SU-DHL-6 (cell line): ENCODE data around the gene SLC38A6.

Source experiments
- H2AFZ ChIP-seq: fragments of 200-600 bp; sonication (generic); 2 replicates; pipeline ENCODE4 v1.6.1; 2014; ENCODE audit warnings: low read depth, mild to moderate bottlenecking, moderate library complexity, mixed read lengths, antibody characterized with exemption, low read length; ENCODE audit not compliant: severe bottlenecking
- H3F3A ChIP-seq: fragments of 200-600 bp; shearing (Covaris generic); 2 replicates; pipeline ENCODE4 v1.6.0; 2016; ENCODE audit warnings: antibody characterized with exemption, mild to moderate bottlenecking; ENCODE audit not compliant: insufficient read depth
- H3K27ac ChIP-seq: fragments of 200-600 bp; sonication (generic); 2 replicates; pipeline ENCODE4 v1.5.1; 2016; ENCODE audit warnings: low read depth, mild to moderate bottlenecking, low read length, moderate library complexity, mixed read lengths
- H3K27me3 ChIP-seq: fragments of 200-600 bp; sonication (generic), shearing (Covaris generic); 2 replicates; pipeline ENCODE4 v1.6.0; 2014; ENCODE audit warnings: mild to moderate bottlenecking, low read length
- H3K36me3 ChIP-seq: fragments of 200-600 bp; sonication (generic); 2 replicates; pipeline ENCODE4 v1.6.1; 2014; ENCODE audit warnings: mild to moderate bottlenecking, low read length, mixed read lengths
- H3K4me2 ChIP-seq: fragments of 300-600, 200-600 bp; shearing (Covaris generic), sonication (generic); 2 replicates; pipeline ENCODE4 v1.6.0; 2014; ENCODE audit warnings: low read length, low read depth, mild to moderate bottlenecking; ENCODE audit not compliant: poor library complexity, severe bottlenecking
- H3K4me3 ChIP-seq: fragments of 200-600 bp; sonication (generic); 2 replicates; pipeline ENCODE4 v1.5.1; 2014; ENCODE audit warnings: antibody characterized with exemption, low read length, mild to moderate bottlenecking, mixed read lengths; ENCODE audit not compliant: insufficient read depth, poor library complexity, severe bottlenecking
- H3K79me2 ChIP-seq: fragments of 200-600 bp; sonication (generic); 2 replicates; pipeline ENCODE4 v1.6.1; 2014; ENCODE audit warnings: mild to moderate bottlenecking, low read length, moderate library complexity; ENCODE audit not compliant: insufficient read depth
- H3K9ac ChIP-seq: fragments of 200-600 bp; sonication (generic); 2 replicates; pipeline ENCODE4 v1.7.0; 2014; ENCODE audit warnings: mild to moderate bottlenecking, low read length
- H3K9me2 ChIP-seq: fragments of 200-600 bp; sonication (generic); replicated peaks from 2 replicates; pipeline ENCODE4 v1.6.1; 2014; ENCODE audit warnings: low read length; ENCODE audit not compliant: insufficient read depth
- H3K9me3 ChIP-seq: fragments of 200-600 bp; sonication (generic); 2 replicates; pipeline ENCODE4 v1.6.1; 2014; ENCODE audit warnings: low read length, mixed read lengths; ENCODE audit not compliant: insufficient read depth
- H4K20me1 ChIP-seq: fragments of 200-600 bp; sonication (generic); 2 replicates; pipeline ENCODE4 v1.6.1; 2014; ENCODE audit warnings: low read depth, mild to moderate bottlenecking, antibody characterized with exemption, low read length, moderate library complexity, mixed read lengths
- EZH2phosphoT487 ChIP-seq: fragments of 200-600 bp; sonication (generic), shearing (Covaris generic); conservative IDR thresholded peaks from 2 replicates; pipeline ENCODE4 v1.6.1; 2018; ENCODE audit warnings: mild to moderate bottlenecking, antibody characterized with exemption, low read length, moderate library complexity, mixed read lengths
- TF ChIP-seq, protein P1 (sequence below): fragments of 200-600 bp; sonication (generic); IDR thresholded peaks from one replicate; pipeline ENCODE4 v1.5.1; 2017; ENCODE audit warnings: antibody characterized with exemption, mild to moderate bottlenecking, low read length, moderate library complexity; ENCODE audit not compliant: insufficient read depth, poor library complexity, severe bottlenecking

Gene SLC38A6

DNA sequence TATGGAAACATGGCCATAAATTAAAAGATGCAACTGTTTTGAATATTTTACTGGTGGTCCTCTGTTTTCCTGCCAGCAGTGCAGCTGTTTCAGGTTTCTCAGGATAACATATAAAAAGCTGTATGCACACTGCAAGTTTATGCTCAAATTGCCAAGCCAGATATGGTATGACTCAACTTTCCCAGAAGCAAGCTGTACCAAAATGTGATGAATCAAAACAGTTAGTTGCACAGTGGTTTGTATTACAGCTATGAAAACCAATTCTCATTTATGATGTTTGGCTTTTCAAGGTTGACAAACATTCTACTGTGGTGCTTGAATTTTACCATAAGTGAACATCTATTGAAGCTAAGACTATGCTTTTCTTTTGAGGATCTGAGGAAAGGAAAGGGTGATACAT, 15.6 kb upstream of the SLC38A6 start:
- H3K27me3 ChIP-seq: no peaks in the 10 kb centered on the region
- no peaks in the 10 kb centered on the region for H4K20me1 ChIP-seq
- H3K4me2 ChIP-seq: no peak overlapping the region
- H3K4me3 ChIP-seq: no peak overlapping the region
- H3K9ac ChIP-seq: no peak overlapping the region
- no peaks in the 10 kb centered on the region; the same call in 1 of the 2 replicates for H3F3A ChIP-seq
- H2AFZ ChIP-seq: no peak overlapping the region
- H3K9me2 ChIP-seq: no peaks in the 10 kb centered on the region
- H3K27ac ChIP-seq: no peak overlapping the region
- no peaks in the 10 kb centered on the region for H3K9me3 ChIP-seq
- no peaks in the 10 kb centered on the region for H3K79me2 ChIP-seq
- TF ChIP-seq, protein P1, sequence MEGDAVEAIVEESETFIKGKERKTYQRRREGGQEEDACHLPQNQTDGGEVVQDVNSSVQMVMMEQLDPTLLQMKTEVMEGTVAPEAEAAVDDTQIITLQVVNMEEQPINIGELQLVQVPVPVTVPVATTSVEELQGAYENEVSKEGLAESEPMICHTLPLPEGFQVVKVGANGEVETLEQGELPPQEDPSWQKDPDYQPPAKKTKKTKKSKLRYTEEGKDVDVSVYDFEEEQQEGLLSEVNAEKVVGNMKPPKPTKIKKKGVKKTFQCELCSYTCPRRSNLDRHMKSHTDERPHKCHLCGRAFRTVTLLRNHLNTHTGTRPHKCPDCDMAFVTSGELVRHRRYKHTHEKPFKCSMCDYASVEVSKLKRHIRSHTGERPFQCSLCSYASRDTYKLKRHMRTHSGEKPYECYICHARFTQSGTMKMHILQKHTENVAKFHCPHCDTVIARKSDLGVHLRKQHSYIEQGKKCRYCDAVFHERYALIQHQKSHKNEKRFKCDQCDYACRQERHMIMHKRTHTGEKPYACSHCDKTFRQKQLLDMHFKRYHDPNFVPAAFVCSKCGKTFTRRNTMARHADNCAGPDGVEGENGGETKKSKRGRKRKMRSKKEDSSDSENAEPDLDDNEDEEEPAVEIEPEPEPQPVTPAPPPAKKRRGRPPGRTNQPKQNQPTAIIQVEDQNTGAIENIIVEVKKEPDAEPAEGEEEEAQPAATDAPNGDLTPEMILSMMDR: no peak
- no peak for TF ChIP-seq EZH2phosphoT487
- no peaks in the 10 kb centered on the region for H3K36me3 ChIP-seq

DNA sequence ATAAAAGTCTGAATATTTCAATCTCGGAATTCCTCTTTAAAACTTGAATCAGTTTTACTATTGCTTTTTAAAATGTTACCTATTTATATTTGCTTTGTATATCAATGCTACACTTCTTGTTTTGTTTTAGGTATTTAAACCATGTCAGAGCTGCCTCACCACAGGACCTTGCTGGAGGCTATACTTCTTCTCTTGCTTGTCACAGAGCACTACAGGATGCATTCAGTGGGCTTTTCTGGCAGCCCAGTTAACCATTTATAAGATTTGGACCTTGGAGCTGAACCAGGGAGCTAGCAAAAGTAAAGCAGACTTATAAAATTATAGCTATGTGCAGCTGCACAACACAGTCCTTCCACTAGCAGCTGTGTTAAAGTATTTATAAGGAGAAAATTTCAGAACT, 12.9 kb upstream of the SLC38A6 start:
- Histone ChIP-seq H3K9ac (no peak overlapping the region), H3K9me2 (no peaks in the 10 kb centered on the region), H3K4me2 (no peak overlapping the region), H3K27me3 (no peaks in the 10 kb centered on the region), H3K4me3 (no peak overlapping the region), H2AFZ (no peak overlapping the region), H3K27ac (no peak overlapping the region), H3K36me3 (no peaks in the 10 kb centered on the region), H4K20me1 (no peaks in the 10 kb centered on the region), H3F3A (no peaks in the 10 kb centered on the region; the same call in 1 of the 2 replicates), H3K9me3 (no peaks in the 10 kb centered on the region), H3K79me2 (no peaks in the 10 kb centered on the region)
- TF ChIP-seq, protein P1: no peak
- TF ChIP-seq EZH2phosphoT487: no peak

DNA sequence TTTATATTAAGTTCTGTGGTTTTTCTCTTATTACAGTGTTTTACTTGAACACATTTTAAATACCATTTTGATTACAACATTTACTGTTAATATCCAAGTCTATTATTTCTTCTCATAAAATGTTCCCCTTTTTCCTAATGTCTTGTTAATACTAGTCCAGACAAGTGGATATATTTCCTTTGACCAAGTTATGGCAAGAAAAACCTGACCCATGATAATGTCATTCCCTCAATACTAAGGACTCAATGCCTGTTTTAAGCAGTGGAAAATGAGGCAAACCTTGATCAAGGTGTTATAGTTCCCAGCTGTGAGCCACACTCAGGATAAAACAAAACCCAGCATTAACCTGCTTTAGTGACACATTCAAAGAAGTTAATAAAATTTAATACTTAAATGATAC, 12.4 kb upstream of the SLC38A6 start:
- H3K79me2 ChIP-seq: no peaks in the 10 kb centered on the region
- H3K4me3 ChIP-seq: no peak overlapping the region
- H3K9me2 ChIP-seq: no peaks in the 10 kb centered on the region
- TF ChIP-seq EZH2phosphoT487: no peak
- TF ChIP-seq, protein P1: no peak
- no peaks in the 10 kb centered on the region for H3K36me3 ChIP-seq
- H2AFZ ChIP-seq: no peak overlapping the region
- H3K27me3 ChIP-seq: no peaks in the 10 kb centered on the region
- H4K20me1 ChIP-seq: no peaks in the 10 kb centered on the region
- no peaks in the 10 kb centered on the region for H3K9me3 ChIP-seq
- no peak overlapping the region for H3K4me2 ChIP-seq
- H3K27ac ChIP-seq: no peak overlapping the region
- H3K9ac ChIP-seq: no peak overlapping the region
- no peaks in the 10 kb centered on the region; the same call in 1 of the 2 replicates for H3F3A ChIP-seq
